NK-92 (cell line): ENCODE results near the gene PODXL.
"Not testable (repeated sequence)": the region's sequence is repeated elsewhere in the genome, so short reads cannot be mapped to it uniquely, and the experiment has no call there.

Experiments
- DNase-seq: peaks from one replicate; lab custom pipeline; 2025; ENCODE audit not compliant: unreplicated experiment; lab: John Stamatoyannopoulos, UW

PODXL gene

DNA sequence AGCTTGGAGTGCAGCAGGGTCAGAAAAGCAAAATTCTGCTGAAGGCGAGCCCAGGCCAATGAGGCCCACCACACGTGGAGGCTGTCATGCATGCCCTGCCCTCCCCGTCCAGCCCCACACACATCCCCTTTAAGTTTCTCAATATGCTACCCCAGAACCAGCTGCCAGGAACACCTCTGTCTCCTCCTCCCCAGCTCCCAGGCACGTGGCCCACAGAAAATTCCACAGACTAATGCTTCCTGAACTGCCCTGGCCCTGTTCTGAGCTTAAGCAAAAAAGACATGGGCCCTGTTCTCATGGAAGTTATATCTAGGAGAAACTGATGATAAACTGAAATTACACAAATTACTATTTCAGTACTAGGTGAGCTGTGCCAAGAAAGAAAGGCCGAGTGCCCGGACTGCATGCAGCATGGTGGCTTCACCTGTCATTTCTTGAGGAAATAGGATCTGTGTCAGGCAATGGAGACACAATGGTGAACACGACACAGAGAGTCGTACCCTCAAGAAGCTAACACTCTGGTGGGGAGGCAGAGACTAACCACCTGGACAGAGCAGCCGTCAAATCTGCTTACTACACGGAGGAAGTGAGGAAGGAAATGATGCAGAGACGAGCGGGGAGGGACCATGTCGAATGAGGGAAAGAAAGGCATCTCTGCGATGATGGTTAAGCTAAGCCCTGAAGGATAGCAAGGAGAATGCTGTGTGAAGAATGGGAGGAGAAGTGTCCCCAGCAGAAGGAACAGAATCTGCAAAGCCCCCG lies 44.5 kb downstream of the PODXL start:
- DNase-seq = no peak

DNA sequence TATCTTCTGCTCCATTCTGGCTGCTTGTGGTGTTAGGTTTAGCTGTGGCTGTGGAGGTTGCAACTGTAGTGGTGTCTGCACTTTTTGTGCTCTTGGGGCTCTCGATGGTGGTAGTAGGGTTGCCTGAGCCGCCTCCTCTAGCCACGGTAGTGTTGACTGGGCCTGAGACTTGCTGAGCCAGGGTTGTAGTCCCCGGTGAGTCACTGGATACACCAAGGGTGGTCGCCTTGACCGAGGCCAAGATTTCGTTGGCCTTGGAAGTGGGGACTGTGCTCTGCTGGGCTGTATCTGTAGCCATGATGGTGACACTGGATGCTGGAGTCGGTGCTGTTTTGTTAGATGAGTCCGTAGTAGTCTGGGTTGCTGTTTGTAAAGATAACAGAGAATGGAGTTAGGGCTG lies 45.4 kb downstream of the PODXL start:
- no peak for DNase-seq

GRCh38 chr7:131509781-131510180 lies 46.6 kb downstream of the PODXL start:
- no peak for DNase-seq

DNA sequence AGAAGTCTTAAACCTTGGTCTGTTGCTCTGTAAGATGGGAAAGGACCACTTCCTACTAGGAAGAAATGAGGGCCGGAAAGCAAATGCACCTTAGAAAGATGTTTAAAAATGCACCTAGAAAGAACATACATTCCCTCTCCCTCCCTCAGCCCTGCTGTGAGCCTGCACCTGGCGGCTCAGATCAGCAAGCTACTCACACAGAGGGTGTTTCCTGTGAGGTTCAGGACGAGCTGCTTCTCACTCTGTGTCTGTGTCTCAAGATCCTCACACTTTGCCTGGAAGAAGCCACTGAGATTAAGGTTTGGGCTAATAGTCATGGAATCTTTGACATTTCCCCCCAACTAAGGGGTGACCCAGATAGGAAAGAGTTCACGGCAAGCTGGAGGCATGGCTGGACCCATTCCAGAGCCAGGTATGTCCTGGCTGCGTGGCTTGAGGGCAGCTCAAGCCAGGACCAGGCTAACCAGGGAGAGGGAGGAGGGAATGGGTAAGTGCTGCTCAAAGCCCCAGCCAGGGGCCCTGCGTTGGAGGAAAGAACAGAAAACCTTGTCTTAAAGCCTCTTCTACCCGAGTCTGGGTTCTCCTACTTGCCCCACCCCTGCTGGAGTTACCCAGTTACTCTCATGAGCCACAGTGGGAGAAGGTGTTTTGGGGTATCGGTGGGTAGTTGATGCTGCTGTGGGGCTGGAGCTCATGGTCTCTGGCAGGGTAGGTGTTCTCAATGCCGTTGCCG lies 47.5 kb downstream of the PODXL start:
- no peak for DNase-seq

DNA sequence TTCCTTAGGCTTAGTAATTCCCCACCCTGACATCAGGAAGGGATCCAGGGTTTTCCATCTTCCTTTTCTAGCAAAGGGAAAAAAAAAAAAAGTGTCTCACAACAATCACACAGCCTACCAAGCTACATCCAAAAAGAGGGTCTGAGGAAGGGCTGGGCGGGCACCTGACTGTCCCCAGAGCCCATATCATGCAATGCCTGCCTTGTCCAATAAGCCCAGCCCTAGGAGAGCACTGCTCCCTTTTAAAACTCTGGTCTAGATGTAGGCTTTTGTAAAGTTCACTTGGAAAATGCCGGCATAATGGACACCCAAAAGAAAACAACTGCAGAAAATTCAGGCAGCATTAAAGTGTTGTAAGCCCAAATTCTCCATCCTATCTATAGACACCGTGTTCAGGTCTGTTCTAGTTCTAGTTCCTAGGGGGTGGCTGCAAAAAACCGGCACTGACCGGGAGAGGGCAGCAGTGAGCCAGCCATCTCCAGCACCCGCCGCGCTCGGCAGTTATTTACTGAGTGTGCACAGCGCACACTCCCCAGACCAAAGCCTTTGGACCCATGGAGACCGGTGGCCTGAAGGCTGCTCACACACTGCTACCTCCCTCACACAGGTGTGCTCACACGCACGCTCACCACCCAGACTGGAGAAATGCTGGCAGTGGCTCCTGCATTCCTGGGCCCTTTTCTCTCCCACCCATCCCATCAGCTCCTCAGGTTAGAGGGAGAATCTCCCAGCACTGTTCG lies 48.7 kb downstream of the PODXL start:
- DNase-seq = no peak

GRCh38 chr7:131506597-131506996 lies 49.8 kb downstream of the PODXL start:
- no peak for DNase-seq

DNA sequence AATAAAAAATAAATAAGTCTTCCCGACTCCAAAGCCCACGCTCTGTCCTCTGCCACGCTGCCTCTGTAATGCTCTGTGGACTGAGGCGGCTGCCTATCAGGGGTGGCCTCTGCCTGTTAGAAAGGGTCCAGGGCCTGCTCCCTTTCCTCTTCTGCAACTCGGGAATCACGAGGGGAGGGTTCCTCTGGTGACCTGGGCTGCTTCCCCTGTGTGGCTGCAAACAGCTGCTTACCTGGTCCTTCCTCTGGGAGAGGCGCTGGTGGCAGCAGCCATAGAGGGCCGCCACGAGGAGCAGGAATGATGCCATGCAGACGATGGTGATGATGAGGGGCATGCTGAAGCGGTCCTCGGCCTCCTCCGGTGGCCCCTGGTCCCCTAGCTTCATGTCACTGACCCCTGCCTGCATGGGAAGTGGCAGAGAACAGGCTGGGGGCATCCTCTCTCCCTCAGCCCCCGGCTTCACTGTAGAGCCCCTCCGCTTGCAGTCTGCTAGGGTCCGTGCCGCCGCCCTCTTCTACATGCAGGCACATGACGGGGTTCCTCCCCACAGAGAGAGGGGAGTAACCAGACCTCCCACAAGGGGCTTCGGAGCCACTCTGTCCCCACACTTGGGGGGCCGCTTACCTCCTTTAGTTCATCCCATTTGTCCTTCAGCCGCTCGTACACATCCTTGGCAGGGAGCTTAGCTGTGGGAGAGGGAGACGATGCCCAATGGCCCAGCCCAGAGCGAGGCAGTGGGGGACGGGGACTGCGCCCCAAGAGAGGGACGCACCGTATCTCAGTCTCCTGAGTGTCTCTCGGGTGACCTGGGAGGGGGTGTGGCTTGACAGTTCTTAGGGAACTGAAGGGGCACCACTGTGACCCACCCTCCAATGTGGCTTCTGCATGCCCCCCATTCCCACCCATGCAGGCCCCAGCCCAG lies 50.5 kb downstream of the PODXL start:
- DNase-seq = no peak

GRCh38 chr7:131505037-131505620 lies 51.3 kb downstream of the PODXL start:
- not testable (repeated sequence) for DNase-seq

DNA sequence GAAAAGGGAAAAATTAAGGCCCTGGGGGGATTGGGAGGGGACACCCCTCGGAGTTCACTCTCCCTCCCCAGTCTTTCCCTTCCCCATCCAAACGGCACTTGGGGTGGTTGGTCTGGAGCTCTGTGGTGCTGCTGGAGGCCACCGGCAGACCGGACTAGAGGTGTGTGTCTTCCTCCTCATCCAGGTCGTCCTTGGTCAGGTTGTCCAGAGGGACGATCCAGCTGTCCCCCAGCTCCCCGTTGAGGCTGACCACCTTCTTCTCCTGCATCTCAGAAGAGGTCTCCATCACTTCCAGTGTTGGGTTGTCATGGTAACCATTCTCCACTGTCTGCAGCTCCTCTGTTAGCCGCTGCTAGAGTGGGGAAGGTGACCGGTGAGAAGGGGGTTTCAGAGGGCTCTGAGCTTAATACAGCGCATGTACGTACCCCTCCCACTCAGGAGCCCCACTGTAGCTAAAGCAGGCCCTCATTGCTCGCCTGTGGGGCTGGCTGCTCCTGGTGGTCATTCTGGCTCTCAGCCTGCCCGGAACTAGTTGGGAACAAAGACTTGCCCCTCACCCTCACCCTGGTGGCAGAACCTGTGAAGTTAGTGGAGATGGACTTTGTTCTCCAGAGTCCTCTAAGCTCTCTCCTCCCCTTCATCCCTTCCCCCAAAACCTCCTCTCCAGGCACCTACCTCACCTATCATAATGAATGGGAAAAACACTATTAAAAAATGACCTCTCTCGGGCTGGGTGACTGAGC lies 52.1 kb downstream of the PODXL start:
- DNase-seq = no peak

DNA sequence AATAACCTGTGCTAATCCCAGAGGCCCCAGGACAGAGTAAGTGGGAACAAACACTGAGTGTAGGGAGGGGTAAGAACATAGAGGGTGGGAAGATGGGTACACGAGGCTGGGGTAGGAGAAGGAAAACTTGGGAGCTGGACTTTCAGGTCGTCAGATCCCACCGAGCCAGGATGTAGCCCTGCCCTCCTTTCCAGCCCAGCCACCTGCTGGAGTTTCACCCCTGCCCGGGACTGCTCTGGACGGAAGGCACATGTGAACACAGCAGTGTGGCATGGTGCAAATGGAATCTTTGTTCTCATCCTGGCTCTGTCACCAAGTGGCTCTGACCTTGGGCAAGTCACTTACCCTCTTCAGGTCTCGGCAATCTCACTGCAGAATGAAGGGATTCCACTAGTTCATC lies 52.8 kb downstream of the PODXL start:
- DNase-seq = no peak

DNA sequence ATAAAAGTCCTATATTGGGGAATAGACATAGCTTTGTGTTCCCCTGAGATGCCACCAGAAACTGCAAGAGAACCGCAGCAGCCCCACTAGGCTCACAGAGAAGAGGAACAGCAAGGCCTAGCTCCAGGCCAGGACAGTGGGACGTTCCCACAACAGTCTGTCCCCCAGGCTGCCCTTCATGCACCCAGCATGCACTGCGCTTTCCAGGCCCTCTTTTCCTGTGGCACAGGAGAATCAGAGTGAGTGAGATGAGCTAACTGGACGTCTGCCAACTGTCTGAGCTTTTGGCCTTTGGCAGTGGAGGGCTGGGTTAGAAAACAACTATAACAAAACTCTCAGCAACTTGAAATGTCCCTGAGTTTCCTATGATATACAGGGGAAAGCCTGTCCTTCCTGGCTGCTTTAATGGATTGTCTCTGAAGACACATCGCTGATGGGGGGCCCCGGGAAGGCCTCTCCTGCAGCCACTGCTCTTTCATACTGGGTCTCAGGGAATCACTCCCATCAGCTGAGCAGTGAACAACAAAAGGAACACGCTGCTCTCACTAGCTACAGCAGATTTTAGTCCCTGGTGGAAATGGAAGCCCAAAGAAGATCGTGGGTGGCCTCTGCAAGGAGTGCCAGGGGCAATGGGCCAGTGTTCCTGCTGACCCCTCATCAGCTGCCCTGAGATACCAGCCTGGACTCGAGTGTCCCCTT lies 53.5 kb downstream of the PODXL start:
- no peak for DNase-seq

DNA sequence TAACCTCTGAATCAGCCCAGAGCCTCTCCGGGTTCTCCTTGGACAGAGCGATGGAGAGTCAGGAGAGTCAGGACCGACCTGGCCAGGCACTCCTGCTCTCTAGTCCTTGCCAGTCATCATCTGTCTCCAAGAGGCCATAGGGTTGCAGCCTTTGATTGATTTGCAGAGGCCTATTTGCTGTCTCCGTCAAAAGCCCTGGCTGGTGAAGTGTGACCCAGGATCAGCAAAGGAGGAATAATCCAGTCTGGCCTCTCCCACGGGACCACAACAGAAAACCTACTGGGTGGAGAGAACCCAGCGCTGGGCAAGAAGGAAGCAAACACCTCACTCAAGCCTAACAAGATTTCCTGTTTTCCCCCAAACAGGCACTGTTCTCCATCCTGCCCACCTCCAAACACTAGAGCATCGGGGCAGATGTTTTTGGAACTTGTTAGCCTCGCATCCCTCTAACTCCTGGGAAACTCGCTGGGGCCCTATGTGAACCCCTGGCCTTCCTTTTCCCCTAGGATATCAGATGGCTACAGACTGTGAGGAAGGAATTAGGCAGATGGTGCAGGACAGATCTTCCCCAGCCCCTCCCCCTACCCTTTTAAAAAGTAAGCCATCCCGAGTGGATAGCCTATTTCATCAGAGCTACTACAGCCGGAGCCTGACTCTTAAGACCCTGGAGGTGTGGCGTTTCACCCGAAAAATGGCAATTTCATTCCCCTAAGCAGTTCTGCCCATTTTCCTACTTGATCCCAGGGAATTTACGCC lies 54.3 kb downstream of the PODXL start:
- no peak for DNase-seq

GRCh38 chr7:131501422-131501821 lies 55.0 kb downstream of the PODXL start:
- DNase-seq = no peak

- no peak for DNase-seq
Observed at GRCh38 chr7:131500357-131500756, 56.1 kb downstream of the PODXL start.

DNA sequence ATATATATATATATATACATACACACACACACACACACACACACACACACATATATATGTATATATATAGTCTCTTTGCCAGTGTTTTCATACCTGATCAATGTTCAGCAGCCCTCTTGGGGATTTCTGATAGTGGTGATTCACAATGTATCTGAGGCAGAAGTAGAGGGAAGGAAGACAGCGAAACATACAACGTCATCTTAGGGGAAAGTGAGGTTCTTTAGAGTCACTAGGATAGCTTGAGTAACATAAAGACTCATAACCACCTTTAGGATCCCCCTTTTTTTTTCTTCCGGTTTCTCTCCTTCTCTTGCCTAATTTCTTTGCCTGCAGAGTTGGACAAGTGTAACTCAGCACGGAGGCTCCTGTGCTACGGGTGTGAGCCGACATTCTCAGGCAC lies 56.6 kb downstream of the PODXL start:
- no peak for DNase-seq

DNA sequence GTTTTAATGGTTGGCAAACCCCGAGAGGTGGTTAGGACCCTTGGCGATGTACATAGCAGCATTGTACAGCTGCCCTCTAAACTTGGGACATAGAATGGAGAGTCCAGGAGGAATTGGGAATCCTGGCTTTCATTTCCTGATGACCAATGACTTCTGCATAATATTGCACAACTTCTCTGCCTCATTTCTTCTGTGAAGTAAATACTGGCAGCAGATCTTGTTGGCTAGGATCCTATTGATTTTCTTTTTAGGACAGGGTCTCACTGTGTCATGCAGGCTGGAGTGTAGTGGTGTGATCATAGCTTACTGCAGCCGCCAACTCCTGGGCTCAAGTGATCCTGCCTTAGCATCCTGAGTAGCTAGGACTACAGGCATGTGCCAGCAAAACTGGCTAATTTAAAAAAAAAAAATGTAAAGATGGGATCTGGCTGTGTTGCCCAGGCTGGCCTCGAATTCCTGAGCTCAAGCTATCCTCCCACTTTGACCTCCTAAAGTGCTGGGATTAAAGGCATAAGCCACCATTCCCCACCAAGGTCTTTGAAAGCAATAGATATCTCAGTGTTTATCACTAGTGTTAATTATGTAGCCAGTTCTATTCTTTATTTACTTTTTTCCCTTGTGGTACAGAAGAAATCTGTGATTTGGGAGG lies 58.1 kb downstream of the PODXL start:
- DNase-seq = no peak

- DNase-seq = no peak
Observed at GRCh38 chr7:131497454-131497853, 59.0 kb downstream of the PODXL start.
